ENCODE results near the gene KCP. TPM values are rescaled to one million over a fixed set of nuclear protein-coding genes. Genes with fewer than 3 reads are reported as not detected.

The KCP gene
- total and polyA plus RNA-seq, 2 of the 13 experiments (the other 11 are each of a cell fraction or from before 2014, with no cell fraction given) = 0.37 to 1.0 TPM

- TF ChIP-seq ZNF781 (CRISPR knock-in tag; IDR thresholded peaks at IDR 0.05; ENCODE audit: borderline replicate concordance, not compliant biosample characterization) (peak; percentile 23), CENPX (CRISPR knock-in tag; IDR thresholded peaks at IDR 0.05) (no peak), ZNF550 (CRISPR knock-in tag; IDR thresholded peaks at IDR 0.05; ENCODE audit: borderline replicate concordance) (no peak), SRSF1 (optimal IDR thresholded peaks at IDR 0.05; ENCODE audit: low read depth, low read length) (no peak), NRL (CRISPR knock-in tag; IDR thresholded peaks at IDR 0.05; ENCODE audit: borderline replicate concordance) (peak; percentile 36; the same call in 1 of the 2 replicates), HDAC1 (CRISPR knock-in tag; IDR thresholded peaks at IDR 0.05) (peak; percentile 63; the same call in 1 of the 2 replicates), SMAD9 (CRISPR knock-in tag; IDR thresholded peaks at IDR 0.05) (no peak), ZSCAN9 (CRISPR knock-in tag; IDR thresholded peaks at IDR 0.05; ENCODE audit: borderline replicate concordance) (no peak; the same call in 1 of the 2 replicates), ZNF777 (CRISPR knock-in tag; IDR thresholded peaks at IDR 0.05) (no peak), ZFAT (CRISPR knock-in tag; conservative IDR thresholded peaks at IDR 0.05) (no peak), ZNF264 (CRISPR knock-in tag; IDR thresholded peaks at IDR 0.05) (no peak), JDP2 (CRISPR knock-in tag; IDR thresholded peaks at IDR 0.05; ENCODE audit: borderline replicate concordance) (no peak), ZFP62 (CRISPR knock-in tag; IDR thresholded peaks at IDR 0.05) (no peak), ZSCAN21 (CRISPR knock-in tag; IDR thresholded peaks at IDR 0.05; ENCODE audit: borderline replicate concordance) (no peak; the same call in none of the 2 replicates), NR1H2 (CRISPR knock-in tag; IDR thresholded peaks at IDR 0.05; ENCODE audit: borderline replicate concordance, low read depth) (no peak), ZNF546 (CRISPR knock-in tag; conservative IDR thresholded peaks at IDR 0.05) (0 out of 2 replicates have a peak, but pooled peaks have one; percentile 50), ZNF552 (CRISPR knock-in tag; IDR thresholded peaks at IDR 0.05; ENCODE audit: borderline replicate concordance) (peak; percentile 67; the same call in 1 of the 2 replicates), MTERF4 (CRISPR knock-in tag; IDR thresholded peaks at IDR 0.05) (no peak), RXRA (CRISPR knock-in tag; IDR thresholded peaks at IDR 0.05) (no peak), CBX1 (IDR thresholded peaks at IDR 0.05; ENCODE audit: low read depth) (no peak), FUBP1 (CRISPR knock-in tag; IDR thresholded peaks at IDR 0.05; ENCODE audit: borderline replicate concordance) (no peak), ARNT2 (CRISPR knock-in tag; IDR thresholded peaks at IDR 0.05; ENCODE audit: low read depth) (no peak), NKX3-1 (CRISPR knock-in tag; IDR thresholded peaks at IDR 0.05) (no peak), ZNF556 (CRISPR knock-in tag; IDR thresholded peaks at IDR 0.05; ENCODE audit: borderline replicate concordance) (peak; percentile 34; the same call in 1 of the 2 replicates)
Measured at GRCh38 chr7:128862571-128863432, 47.7 kb downstream of the KCP start, which contains the start of gene ATP6V1F (continued).
